ENCODE results near the gene POM121L12. TPM values are rescaled to one million over a fixed set of nuclear protein-coding genes. Genes with fewer than 3 reads are reported as not detected.

POM121L12 gene
- not detected in 2 replicates for total RNA-seq (2014; rRNA removed; shearing (Covaris generic))

- DNase-seq (ENCODE audit: low spot score), result no peak
Observed at GRCh38 chr7:53035499-53036412, at the start of gene POM121L12. TSS of gene POM121L12 (plus strand) at chr7:53035633. CDS start at chr7:53035672, 39 bp downstream.

DNA sequence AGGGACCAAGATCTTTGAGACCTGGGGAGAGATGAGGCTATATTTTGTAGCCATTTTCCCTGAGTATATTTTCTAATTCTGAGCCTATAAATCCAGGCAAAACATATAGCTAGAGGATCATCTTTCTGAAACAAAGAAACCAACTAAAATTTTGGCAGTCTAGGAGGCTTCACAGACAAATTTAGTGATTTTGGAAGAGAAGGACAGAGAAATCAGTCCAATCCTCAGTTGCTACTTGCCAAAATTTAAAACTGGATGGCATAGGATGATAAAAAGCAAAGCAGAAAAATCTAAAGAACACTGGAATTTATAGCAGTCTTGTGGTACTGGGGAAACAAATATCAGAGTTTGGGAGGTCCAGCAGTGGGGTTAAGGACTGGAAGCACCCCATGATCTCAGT is 43.4 kb upstream of the POM121L12 start:
- DNase-seq (ENCODE audit: low spot score), result no peak

GRCh38 chr7:52992479-52993162 is 42.8 kb upstream of the POM121L12 start:
- DNase-seq (ENCODE audit: low spot score), result no peak

DNA sequence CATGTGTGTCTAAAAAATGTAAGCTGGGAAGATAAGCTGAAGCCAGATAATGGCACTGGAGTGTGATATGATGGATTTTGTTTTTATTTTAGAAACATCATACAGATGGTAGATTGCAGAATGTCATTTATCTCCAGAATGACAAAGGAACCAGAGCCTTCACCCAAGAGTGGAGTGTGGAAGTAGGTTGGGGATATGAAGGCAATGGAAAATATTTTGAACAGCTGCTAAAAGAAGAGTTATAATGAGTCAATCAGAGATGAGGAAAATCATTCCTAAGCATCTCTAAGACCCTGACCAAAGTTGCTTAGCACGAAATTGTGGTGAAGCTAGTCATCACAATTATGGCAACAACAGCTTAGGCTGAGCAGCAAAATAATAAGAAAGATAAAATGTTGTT is 39.8 kb upstream of the POM121L12 start:
- no peak for DNase-seq (ENCODE audit: low spot score)

- no peak for DNase-seq (ENCODE audit: low spot score)
Observed at GRCh38 chr7:53001221-53001620, 34.2 kb upstream of the POM121L12 start.

- DNase-seq (ENCODE audit: low spot score), result no peak
Observed at GRCh38 chr7:53002389-53002788, 33.0 kb upstream of the POM121L12 start.

DNA sequence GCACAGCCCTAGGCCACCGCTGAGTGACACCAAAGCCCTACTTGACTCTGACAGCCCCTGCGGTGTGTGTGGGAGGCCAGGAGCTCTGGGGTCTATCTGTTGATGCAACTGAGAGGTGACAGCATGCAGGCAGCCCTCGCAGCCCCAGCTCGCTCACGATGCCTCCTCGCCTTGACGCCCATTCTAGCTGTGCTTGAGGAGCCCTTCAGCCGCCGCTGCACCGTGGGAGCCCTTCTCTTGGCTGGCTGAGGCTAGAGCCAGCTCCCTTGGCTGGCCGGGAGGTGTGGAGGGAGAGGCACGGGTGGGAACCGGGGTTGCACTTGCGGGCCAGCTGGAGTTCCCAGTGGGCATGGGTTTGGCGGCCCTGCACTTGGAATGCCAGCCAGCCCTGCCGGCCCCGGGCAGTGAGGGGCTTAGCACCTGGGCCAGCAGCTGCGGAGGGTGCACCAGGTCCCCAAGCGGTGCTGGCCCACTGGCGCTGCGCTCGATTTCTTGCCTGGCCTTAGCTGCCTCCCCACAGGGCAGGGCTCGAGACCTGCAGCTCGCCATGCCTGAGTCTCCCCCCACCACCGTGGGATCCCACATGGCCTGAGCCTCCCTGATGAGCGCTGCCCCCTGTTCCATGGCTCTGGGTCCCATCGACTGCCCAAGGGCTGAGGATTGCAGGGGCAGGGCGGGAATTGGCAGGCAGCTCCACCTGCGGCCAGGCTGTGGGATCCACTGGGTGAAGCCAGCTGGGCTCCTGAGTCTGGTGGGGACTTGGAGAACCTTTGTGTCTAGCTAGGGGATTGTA is 31.6 kb upstream of the POM121L12 start:
- no peak for DNase-seq (ENCODE audit: low spot score)

DNA sequence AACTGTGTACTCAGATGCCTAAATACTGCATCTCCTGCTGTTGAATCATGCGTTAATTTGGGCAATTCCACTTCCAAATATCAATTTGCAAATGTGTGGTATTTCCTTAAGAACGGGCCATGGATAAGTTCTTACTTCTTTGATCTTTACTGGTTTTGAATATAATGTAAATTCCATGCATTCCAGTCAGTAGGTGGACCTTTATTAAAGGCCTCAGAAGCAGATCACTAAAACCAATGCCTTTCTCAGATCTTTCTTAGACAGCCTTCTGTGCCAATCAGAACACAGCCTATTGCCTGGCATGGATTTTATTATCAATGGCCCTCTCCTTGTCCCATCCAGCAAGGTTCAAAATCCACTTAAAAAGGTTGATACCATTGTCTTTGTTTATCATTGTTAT is 21.5 kb upstream of the POM121L12 start:
- no peak for DNase-seq (ENCODE audit: low spot score)

GRCh38 chr7:53015463-53015862 is 20.0 kb upstream of the POM121L12 start:
- no peak for DNase-seq (ENCODE audit: low spot score)

DNA sequence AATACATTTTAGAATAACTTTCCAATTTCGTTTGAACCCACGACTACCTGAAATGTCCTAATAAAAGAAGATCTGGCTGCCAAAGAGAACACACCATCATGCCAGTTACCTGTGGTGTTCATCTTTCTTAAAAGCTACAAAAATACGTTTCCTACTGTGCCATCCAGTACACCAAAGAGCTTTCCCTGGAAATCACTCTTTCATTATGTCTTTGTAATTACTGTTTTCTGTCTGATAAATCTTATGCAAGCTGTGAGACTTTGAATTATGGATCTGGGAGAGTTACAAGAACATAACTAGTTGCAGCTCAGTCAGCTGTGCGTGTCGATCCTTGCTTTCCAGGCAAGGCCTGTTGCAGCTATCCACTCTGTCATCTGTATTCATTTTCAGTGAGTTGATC is 12.5 kb upstream of the POM121L12 start:
- DNase-seq (ENCODE audit: low spot score), result no peak

- no peak for DNase-seq (ENCODE audit: low spot score)
Observed at GRCh38 chr7:53048638-53049037, 13.2 kb downstream of the POM121L12 start.

DNA sequence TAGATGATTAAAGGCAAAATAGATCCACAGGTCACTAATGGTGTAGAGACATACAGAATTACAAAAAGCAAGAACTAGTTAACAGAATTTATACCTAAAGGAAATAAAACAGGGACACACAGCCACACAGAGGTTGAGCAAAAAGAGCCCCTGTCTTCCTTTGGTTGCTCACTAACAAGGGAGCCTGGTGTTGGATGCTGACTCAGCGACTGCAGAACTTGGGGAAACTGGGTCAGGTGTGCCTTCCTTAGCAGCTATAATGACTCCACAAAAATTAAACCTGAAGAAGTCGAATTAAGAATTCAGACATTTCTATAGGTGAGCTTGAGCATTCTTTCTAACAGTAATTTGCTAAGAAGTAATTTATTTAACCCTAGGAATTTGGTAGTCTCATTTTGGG is 15.0 kb downstream of the POM121L12 start:
- no peak for DNase-seq (ENCODE audit: low spot score)

DNA sequence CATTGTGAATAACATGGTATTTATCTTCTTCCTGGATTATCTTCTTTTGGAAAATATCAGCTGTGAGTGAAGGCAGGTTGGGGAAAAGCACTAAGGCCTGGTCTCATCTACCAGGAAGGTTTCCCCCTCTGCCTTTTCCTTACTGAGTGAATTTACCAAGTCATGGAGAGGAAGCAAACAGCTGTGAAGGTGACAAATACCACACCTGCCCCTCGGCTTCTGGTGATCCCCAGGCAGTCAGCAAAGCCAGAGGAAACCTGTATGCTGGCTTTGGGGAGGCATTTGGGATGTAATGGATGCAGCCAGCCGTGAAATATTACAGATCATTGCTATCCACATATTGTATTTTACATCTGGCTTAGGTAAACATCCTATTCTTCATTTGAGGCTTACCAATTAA is 24.2 kb downstream of the POM121L12 start:
- DNase-seq (ENCODE audit: low spot score), result no peak

GRCh38 chr7:53060066-53060465 is 24.6 kb downstream of the POM121L12 start:
- no peak for DNase-seq (ENCODE audit: low spot score)

- no peak for DNase-seq (ENCODE audit: low spot score)
Observed at GRCh38 chr7:53062796-53063195, 27.4 kb downstream of the POM121L12 start.

GRCh38 chr7:53068673-53069072 is 33.2 kb downstream of the POM121L12 start:
- no peak for DNase-seq (ENCODE audit: low spot score)

GRCh38 chr7:53070883-53071282 is 35.5 kb downstream of the POM121L12 start:
- DNase-seq (ENCODE audit: low spot score), result no peak
